K562 (cell line): ENCODE measurements around the gene HS3ST3B1. TPM values are rescaled to one million over a fixed set of nuclear protein-coding genes. Genes with fewer than 3 reads are reported as not detected.

Source experiments
- ATF1 ChIP-seq, 2 experiments: fragments of 450-650 bp in 1 of 2; IDR thresholded peaks; 2 replicates each; pipeline ENCODE4 v1.6.1; 2016; ENCODE audit warnings: missing compliant biosample characterization in 1 of 2, missing genetic modification characterization in 1 of 2
- CTBP1 ChIP-seq: fragments of 450-650 bp; IDR thresholded peaks from 2 replicates; pipeline ENCODE4 v1.6.1; 2016; ENCODE audit warnings: borderline replicate concordance
- CXXC5 ChIP-seq: fragments of 250-450 bp; sonication (Bioruptor Pico); IDR thresholded peaks from 2 replicates; pipeline ENCODE4 v1.8.0; 2022; ENCODE audit warnings: inconsistent platforms, mild to moderate bottlenecking, moderate library complexity
- FOXP1 ChIP-seq: sonication (generic); formaldehyde crosslinking; IDR thresholded peaks from 2 replicates; pipeline ENCODE4 v1.8.0; 2022; ENCODE audit warnings: mild to moderate bottlenecking, missing genetic modification reagents
- GMEB1 ChIP-seq: fragments of 250-450 bp; sonication (Bioruptor Pico); IDR thresholded peaks from 2 replicates; pipeline ENCODE4 v1.4.0; 2020; ENCODE audit warnings: mild to moderate bottlenecking
- HDAC2 ChIP-seq: fragments of 450-650 bp; IDR thresholded peaks from 2 replicates; pipeline ENCODE4 v1.6.1; 2016; ENCODE audit warnings: mild to moderate bottlenecking
- IFI16 ChIP-seq: fragments of 250-450 bp; sonication (Bioruptor Pico); IDR thresholded peaks from 2 replicates; pipeline ENCODE4 v2.1.2; 2022; ENCODE audit warnings: mild to moderate bottlenecking, inconsistent platforms
- LEF1 ChIP-seq: fragments of 450-650 bp; IDR thresholded peaks from 2 replicates; pipeline ENCODE4 v1.6.1; 2016; ENCODE audit warnings: mild to moderate bottlenecking
- NFE2 ChIP-seq: IDR thresholded peaks from 2 replicates; pipeline ENCODE4 v1.6.1; 2014; ENCODE audit warnings: antibody characterized with exemption, low read depth
- PCBP1 ChIP-seq: fragments of 200-400 bp; formaldehyde crosslinking; IDR thresholded peaks from 2 replicates; pipeline ENCODE4 v1.6.1; 2018; ENCODE audit warnings: mild to moderate bottlenecking, low read depth, low read length; ENCODE audit not compliant: poor library complexity, severe bottlenecking
- POU5F1 ChIP-seq: fragments of 150-350 bp; IDR thresholded peaks from 2 replicates; pipeline ENCODE4 v1.6.1; 2014; ENCODE audit warnings: borderline replicate concordance, low read length, low read depth, mild to moderate bottlenecking; ENCODE audit not compliant: partially characterized antibody
- RBM22 ChIP-seq: fragments of 200-400 bp; formaldehyde crosslinking; IDR thresholded peaks from 2 replicates; pipeline ENCODE4 v1.6.1; 2018; ENCODE audit warnings: low read length, low read depth; ENCODE audit not compliant: poor library complexity, severe bottlenecking
- SAFB ChIP-seq: fragments of 200-400 bp; formaldehyde crosslinking; IDR thresholded peaks from 2 replicates; pipeline ENCODE4 v1.6.1; 2017; ENCODE audit warnings: low read depth, low read length, borderline replicate concordance
- SMARCA4 ChIP-seq: fragments of 450-650 bp; IDR thresholded peaks from 2 replicates; pipeline ENCODE4 v1.6.1; 2016
- TCF15 ChIP-seq: fragments of 250-450 bp; sonication (Bioruptor Pico); IDR thresholded peaks from 2 replicates; pipeline ENCODE4 v1.8.0; 2022; ENCODE audit warnings: moderate library complexity, mild to moderate bottlenecking, inconsistent platforms
- TCF7 ChIP-seq: sonication (generic); IDR thresholded peaks from 2 replicates; pipeline ENCODE4 v1.6.1; 2016; ENCODE audit warnings: antibody characterized with exemption, borderline replicate concordance
- ZBTB49 ChIP-seq: sonication (generic); formaldehyde crosslinking; IDR thresholded peaks from 2 replicates; pipeline ENCODE4 v1.8.0; 2022; ENCODE audit warnings: missing genetic modification reagents, mild to moderate bottlenecking, borderline replicate concordance
- ZC3H11A ChIP-seq: IDR thresholded peaks from 2 replicates; pipeline ENCODE4 v1.6.1; 2012; ENCODE audit warnings: low read depth, low read length, improper control_type of control experiment
- ZFP1 ChIP-seq: fragments of 450-650 bp; formaldehyde crosslinking; IDR thresholded peaks from 2 replicates; pipeline ENCODE4 v1.4.0; 2020; ENCODE audit warnings: mild to moderate bottlenecking, mixed read lengths
- ZFX ChIP-seq: sonication (generic); formaldehyde crosslinking; IDR thresholded peaks from 2 replicates; pipeline ENCODE4 v1.8.0; 2022; ENCODE audit warnings: mild to moderate bottlenecking, missing genetic modification reagents, moderate library complexity
- polyA plus RNA-seq, 8 experiments: library from polyadenylated mRNA; depleted of rRNA in 4 of 8; stranded (reverse) in 5 of 8; unstranded in 3 of 8; fragments of >200 nt; fragmentation: Nextera tagmentation in 2 of 8; fragmentation: Illumina TruSeq in 1 of 8; extraction: Ambion mirVana in 2 of 8; extraction: Trizol in 1 of 8; gene quantifications; 2 replicates each; pipeline versions ENCODE4 v1.2.1 to v1.2.3, GENCODE V29; 2011 to 2014; ENCODE audit warnings: inconsistent platforms in 1 of 8, missing spikeins in 1 of 8
- total RNA-seq, 7 experiments: library from RNA; depleted of rRNA in 6 of 7; stranded (reverse); fragments of >200 nt in 6 of 7; fragmentation: Illumina TruSeq in 2 of 7; extraction: Trizol in 2 of 7; gene quantifications; 2 replicates each; pipeline versions ENCODE4 v1.2.1 to v1.2.3, GENCODE V29; 2011 to 2021; ENCODE audit warnings: low replicate concordance in 1 of 7
- TF ChIP-seq, protein P1 (sequence below): fragments of 450-650 bp; formaldehyde crosslinking; IDR thresholded peaks from 2 replicates; pipeline ENCODE4 v1.4.0; 2020; ENCODE audit warnings: mild to moderate bottlenecking, moderate library complexity

The HS3ST3B1 gene
- total and polyA plus RNA-seq, 9 of the 15 experiments (the other 6 are each of a cell fraction or from before 2014, with no cell fraction given) = 1.9 to 12.9 (median 3.7) TPM

DNA sequence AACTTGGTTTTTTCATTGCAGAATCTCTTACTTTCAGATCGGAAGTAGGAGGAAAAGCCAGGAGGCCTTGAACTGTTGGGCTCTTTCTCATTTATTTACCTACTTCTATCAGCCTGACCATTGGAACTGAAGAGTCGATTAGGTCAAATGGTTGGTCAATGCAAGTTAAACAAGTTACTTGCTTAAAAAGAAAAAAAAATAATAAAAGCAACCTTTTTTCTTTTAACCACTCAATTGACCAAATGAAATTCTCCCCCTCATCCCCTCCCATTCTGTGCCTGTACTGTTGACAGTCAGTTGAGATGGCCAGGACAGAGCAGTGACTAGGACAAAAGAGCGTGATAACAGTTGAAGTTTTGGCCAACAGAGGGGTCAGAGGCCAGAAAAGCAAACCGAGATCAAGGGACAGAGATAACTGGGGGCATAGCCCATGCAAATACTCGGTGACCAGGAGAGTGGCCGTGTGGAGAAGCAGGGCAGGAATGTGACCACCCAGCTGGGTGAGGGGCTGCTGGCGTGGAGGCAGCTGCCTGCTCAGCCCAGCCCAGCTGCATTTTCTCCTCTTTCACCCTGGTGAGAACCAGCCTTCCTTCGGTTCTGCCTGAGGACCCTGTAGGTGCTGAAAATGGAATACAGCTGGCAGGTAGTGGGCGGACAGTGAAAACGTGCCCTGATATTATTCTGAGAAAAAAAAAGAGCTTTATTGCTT lies 72.2 kb downstream of the HS3ST3B1 start (continued):
- TF ChIP-seq ZBTB49 (CRISPR knock-in tag) (no peak), CTBP1 (no peak), PCBP1 (no peak), FOXP1 (no peak), POU5F1 (no peak), ATF1 (CRISPR knock-in tag; IDR thresholded peaks at IDR 0.05) (no peak), ATF1 (tag; IDR thresholded peaks at IDR 0.05) (no peak), TCF15 (CRISPR knock-in tag) (no peak), SAFB (no peak), GMEB1 (CRISPR knock-in tag) (no peak), RBM22 (no peak), ZFP1 (CRISPR knock-in tag) (no peak), NFE2 (peak; percentile 67), SMARCA4 (peak; percentile 46; the same call in 1 of the 2 replicates), CXXC5 (no peak), ZFX (CRISPR knock-in tag) (no peak), LEF1 (0 out of 2 replicates have a peak, but pooled peaks have one; percentile 32), ZC3H11A (no peak), IFI16 (CRISPR knock-in tag) (no peak), TCF7 (no peak), HDAC2 (0 out of 2 replicates have a peak, but pooled peaks have one; percentile 17)
- TF ChIP-seq, protein P1, sequence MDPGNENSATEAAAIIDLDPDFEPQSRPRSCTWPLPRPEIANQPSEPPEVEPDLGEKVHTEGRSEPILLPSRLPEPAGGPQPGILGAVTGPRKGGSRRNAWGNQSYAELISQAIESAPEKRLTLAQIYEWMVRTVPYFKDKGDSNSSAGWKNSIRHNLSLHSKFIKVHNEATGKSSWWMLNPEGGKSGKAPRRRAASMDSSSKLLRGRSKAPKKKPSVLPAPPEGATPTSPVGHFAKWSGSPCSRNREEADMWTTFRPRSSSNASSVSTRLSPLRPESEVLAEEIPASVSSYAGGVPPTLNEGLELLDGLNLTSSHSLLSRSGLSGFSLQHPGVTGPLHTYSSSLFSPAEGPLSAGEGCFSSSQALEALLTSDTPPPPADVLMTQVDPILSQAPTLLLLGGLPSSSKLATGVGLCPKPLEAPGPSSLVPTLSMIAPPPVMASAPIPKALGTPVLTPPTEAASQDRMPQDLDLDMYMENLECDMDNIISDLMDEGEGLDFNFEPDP = no peak
